GM12878 (cell line): ENCODE results near the gene SAP25. TPM values are rescaled to one million over a fixed set of nuclear protein-coding genes. Genes with fewer than 3 reads are reported as not detected.

ENCODE experiments used
- ATAC-seq: fragments of 200-7000 bp; cut with Tn5 transposase; 3 replicates; pipeline ENCODE4 v1.9.1; 2020; ENCODE audit warnings: mild to moderate bottlenecking, moderate library complexity
- BruUV-seq: library from RNA; stranded (reverse); fragments of 400-500 nt; replicated peaks from 2 replicates; lab custom pipeline; 2021; lab: Mats Ljungman, UMichigan
- CTCF ChIA-PET: fragments of 300-600 bp; sonication (Branson Sonifier 250); formaldehyde crosslinking; extraction: SDS; loops from one replicate; lab custom pipeline; 2021; ENCODE audit warnings: inconsistent platforms; lab: Yijun Ruan, JAX
- POLR2A ChIA-PET: fragments of 350-600 bp; formaldehyde crosslinking; extraction: SDS; loops from one replicate; lab custom pipeline; 2021; ENCODE audit warnings: inconsistent platforms; lab: Charles Lee
- RAD21 ChIA-PET: fragments of 300-600 bp; sonication (Branson Sonifier 250); formaldehyde crosslinking; loops from one replicate; lab custom pipeline; 2023; ENCODE audit warnings: antibody characterized with exemption; ENCODE audit not compliant: unreplicated experiment; lab: Charles Lee
- SMC1A ChIA-PET: fragments of 300-600 bp; sonication (Branson Sonifier 250); formaldehyde crosslinking; loops from one replicate; lab custom pipeline; 2023; ENCODE audit not compliant: unreplicated experiment, uncharacterized antibody; lab: Charles Lee
- DNase-seq: peaks from one replicate; pipeline ENCODE4 v3.0.0-alpha.2; 2011; ENCODE audit warnings: low read depth, low spot score
- FAIRE-seq: peaks from 3 replicates; lab custom pipeline; 2011; peaks lifted over from hg19 to GRCh38; lab: Jason Lieb, UNC
- H2AFZ ChIP-seq: 2 replicates; pipeline ENCODE4 v1.6.0; 2011; ENCODE audit warnings: low read depth, low read length, control low read depth; ENCODE audit not compliant: control insufficient read depth
- H3K27ac ChIP-seq: 2 replicates; pipeline ENCODE4 v1.5.1; 2011; ENCODE audit warnings: control low read depth; ENCODE audit not compliant: control insufficient read depth, insufficient read depth
- H3K27me3 ChIP-seq, 2 experiments: replicated peaks in 1 of 2; 2 replicates each; pipeline versions ENCODE4 v1.6.0 to v1.6.1; 2011; ENCODE audit warnings: low read length in 1 of 2; ENCODE audit not compliant: control insufficient read depth in 2 of 2, insufficient read depth in 2 of 2
- H3K36me3 ChIP-seq, 2 experiments: 2 replicates each; pipeline ENCODE4 v1.5.1; 2011; ENCODE audit warnings: low read length in 1 of 2; ENCODE audit not compliant: control insufficient read depth in 2 of 2, insufficient read depth in 2 of 2
- H3K4me1 ChIP-seq: 2 replicates; pipeline ENCODE4 v1.6.1; 2011; ENCODE audit warnings: mild to moderate bottlenecking, low read length, moderate library complexity, mixed read lengths; ENCODE audit not compliant: control insufficient read depth, insufficient read depth
- H3K4me2 ChIP-seq: 2 replicates; pipeline ENCODE4 v1.6.0; 2011; ENCODE audit warnings: control low read depth; ENCODE audit not compliant: control insufficient read depth, insufficient read depth
- H3K4me3 ChIP-seq: fragments of 200-600 bp; sonication (generic); 2 replicates; pipeline ENCODE4 v1.5.1; 2016
- H3K79me2 ChIP-seq: 2 replicates; pipeline ENCODE4 v1.6.0; 2011; ENCODE audit warnings: low read length; ENCODE audit not compliant: control insufficient read depth, insufficient read depth
- H3K9ac ChIP-seq: 2 replicates; pipeline ENCODE4 v1.8.0; 2011; ENCODE audit warnings: low read length, control low read depth, mixed read lengths; ENCODE audit not compliant: control insufficient read depth, insufficient read depth
- H3K9me3 ChIP-seq: replicated peaks from 3 replicates; pipeline ENCODE4 v1.5.1; 2011; ENCODE audit warnings: mild to moderate bottlenecking, low read length; ENCODE audit not compliant: control insufficient read depth, insufficient read depth
- H4K20me1 ChIP-seq: 2 replicates; pipeline ENCODE4 v1.6.0; 2011; ENCODE audit not compliant: control insufficient read depth, insufficient read depth
- BHLHE40 ChIP-seq, 2 experiments: fragments of 450-650 bp in 1 of 2; IDR thresholded peaks; 2 replicates each; pipeline ENCODE4 v1.6.1; 2011 to 2017; ENCODE audit warnings: low read depth in 2 of 2, borderline replicate concordance in 1 of 2, improper control_type of control experiment in 1 of 2, low read length in 1 of 2, mild to moderate bottlenecking in 1 of 2
- IRF5 ChIP-seq: fragments of 450-650 bp; IDR thresholded peaks from 2 replicates; pipeline ENCODE4 v1.6.1; 2017; ENCODE audit warnings: borderline replicate concordance
- RCOR1 ChIP-seq: conservative IDR thresholded peaks from 2 replicates; pipeline ENCODE4 v1.6.1; 2012; ENCODE audit warnings: low read depth, low read length, improper control_type of control experiment
- STAT1 ChIP-seq: fragments of 450-650 bp; conservative IDR thresholded peaks from 2 replicates; pipeline ENCODE4 v1.6.1; 2014; ENCODE audit warnings: antibody characterized with exemption, mild to moderate bottlenecking
- WGBS: methylation state at CpG from one replicate; pipeline ENCODE4 v1.1.6; 2016; ENCODE audit warnings: low lambda C conversion rate; ENCODE audit not compliant: insufficient replicate concordance, insufficient coverage; ENCODE audit errors: missing lambda C conversion rate; 5-methylcytosine and 5-hydroxymethylcytosine counted together
- in situ Hi-C: fragments of 300-500 bp; cut with MboI; formaldehyde crosslinking; loops from 9 replicates; pipeline ENCODE4 v1.14.3; 2018; ENCODE audit warnings: mixed read lengths
- intact Hi-C: fragments of 100-400 bp; cut with micrococcal nuclease; formaldehyde crosslinking; loops from one replicate; pipeline ENCODE4 v1.14.2; 2022; ENCODE audit not compliant: unreplicated experiment
- polyA plus RNA-seq, 11 experiments: library from polyadenylated mRNA; depleted of rRNA in 4 of 11; unstranded in 6 of 11; stranded (reverse) in 5 of 11; fragments of >200 nt; fragmentation: Nextera tagmentation in 4 of 11; fragmentation: Illumina TruSeq in 1 of 11; extraction: Ambion mirVana in 4 of 11; extraction: Trizol in 1 of 11; gene quantifications; 1 replicate in 1 of 11; 2 replicates in 10 of 11; pipeline versions ENCODE4 v1.2.1 to v1.2.3, GENCODE V29; 2011 to 2016; ENCODE audit warnings: inconsistent platforms in 2 of 11, missing spikeins in 2 of 11, low read depth in 1 of 11
- total RNA-seq, 4 experiments: library from RNA; depleted of rRNA in 3 of 4; stranded (reverse); fragments of >200 nt in 3 of 4; fragmentation: Illumina TruSeq in 1 of 4; extraction: Trizol in 1 of 4; gene quantifications; 2 replicates each; pipeline versions ENCODE4 v1.2.1 to v1.2.3, GENCODE V29; 2013 to 2021

SAP25 gene
- total and polyA plus RNA-seq, 10 of the 15 experiments (the other 5 are each of a cell fraction or from before 2014, with no cell fraction given): 0.14 to 8.6 (median 1.1) TPM

- TF ChIP-seq RCOR1 (no peak), STAT1 (no peak)
- TF ChIP-seq, all 136 proteins: peak for 0
Observed at GRCh38 chr7:100575746-100576383, 2.2 kb upstream of the SAP25 start (continued).

- no TSS peak for BruUV-seq
- in situ Hi-C loops: no loop called here
- peaks cover 11% of the 10 kb centered on the region for H3K4me1 ChIP-seq
- CTCF ChIA-PET: no interaction called here
- H3K4me2 ChIP-seq: no peak overlapping the region
- no peak overlapping the region for H2AFZ ChIP-seq
- no peak overlapping the region for H3K4me3 ChIP-seq
- DNase-seq (no peak), FAIRE-seq (no peak), ATAC-seq (no peak; the same call in 2 of the 3 replicates)
- SMC1A ChIA-PET: no interaction called here
- H3K27ac ChIP-seq: no peak overlapping the region
- peaks cover 7 to 11% of the 10 kb centered on the region in 2 experiments; a peak in 3 of 4 replicates for H3K36me3 ChIP-seq
- no peaks in the 10 kb centered on the region for H3K79me2 ChIP-seq
- TF ChIP-seq BHLHE40 (IDR thresholded peaks at IDR 0.05; ENCODE audit: borderline replicate concordance in 1 of 2, low read depth in 2 of 2, low read length in 1 of 2) (peak in 1 of 2 experiments; percentile 42; a peak in 2 of 4 replicates), IRF5 (no peak)
- RAD21 ChIA-PET: no interaction called here
- intact Hi-C loops: no loop called here
- no peaks in the 10 kb centered on the region for H3K27me3 ChIP-seq
- H3K9me3 ChIP-seq: no peaks in the 10 kb centered on the region
- no peak overlapping the region for H3K9ac ChIP-seq
- POLR2A ChIA-PET: no interaction called here
- 89% methylated on average over 14 of the region's 14 CpGs for WGBS
- H4K20me1 ChIP-seq: no peaks in the 10 kb centered on the region
Observed at GRCh38 chr7:100575206-100575631, 1.5 kb upstream of the SAP25 start.
